HCT116 (cell line): ENCODE data around the gene RNF182. TPM values are rescaled to one million over a fixed set of nuclear protein-coding genes. Genes with fewer than 3 reads are reported as not detected.

ENCODE experiments used
- ATAC-seq: fragments of 200-7000 bp; cut with Tn5 transposase; 2 replicates; pipeline ENCODE4 v1.9.1; 2020; ENCODE audit warnings: mild to moderate bottlenecking, moderate library complexity
- BruUV-seq: library from RNA; stranded (reverse); fragments of 400-500 nt; replicated peaks from 2 replicates; lab custom pipeline; 2021; lab: Mats Ljungman, UMichigan
- CTCF ChIA-PET: fragments of 300-600 bp; sonication (Branson Sonifier 250); formaldehyde crosslinking; loops from one replicate; lab custom pipeline; 2021; ENCODE audit warnings: antibody characterized with exemption; lab: Charles Lee
- POLR2A ChIA-PET: fragments of 300-600, 350-600 bp; sonication (Branson Sonifier 250); formaldehyde crosslinking; loops from one replicate; lab custom pipeline; 2021; ENCODE audit warnings: antibody characterized with exemption; lab: Charles Lee
- RAD21 ChIA-PET, 2 experiments: fragments of 300-600 bp; sonication (Branson Sonifier 250); formaldehyde crosslinking; loops; one replicate each; lab custom pipeline; 2023; ENCODE audit warnings: low total read pairs in 2 of 2; ENCODE audit not compliant: uncharacterized antibody in 2 of 2, unreplicated experiment in 2 of 2, low non-redundant PET in 1 of 2; lab: Charles Lee
- DNase-seq: peaks from one replicate; pipeline ENCODE4 v3.0.0-alpha.2; 2010; ENCODE audit warnings: low read depth, low spot score
- H2AFZ ChIP-seq: fragments of 200-600 bp; shearing (Covaris generic), sonication (generic); 2 replicates; pipeline ENCODE4 v1.6.1; 2017; ENCODE audit warnings: low read depth, mixed run types, mixed read lengths, antibody characterized with exemption, low read length; ENCODE audit not compliant: poor library complexity, severe bottlenecking
- H3K27ac ChIP-seq: 2 replicates; pipeline ENCODE4 v1.5.1; 2012; ENCODE audit warnings: low read depth, low read length
- H3K27me3 ChIP-seq: fragments of 200-600 bp; sonication (generic); 2 replicates; pipeline ENCODE4 v1.6.1; 2016; ENCODE audit warnings: mixed run types, low read length, mixed read lengths; ENCODE audit not compliant: insufficient read depth
- H3K36me3 ChIP-seq, 2 experiments: fragments of 200-500 bp in 1 of 2; fragments of 200-600 bp in 1 of 2; sonication (Bioruptor generic) in 1 of 2; sonication (generic) in 1 of 2; 2 replicates each; pipeline versions ENCODE4 v1.5.1 to v1.6.1; 2014 to 2016; ENCODE audit warnings: low read length in 2 of 2, inconsistent platforms in 1 of 2, mixed read lengths in 1 of 2, mixed run types in 1 of 2; ENCODE audit not compliant: insufficient read depth in 2 of 2, control insufficient read depth in 1 of 2
- H3K4me1 ChIP-seq, 2 experiments: fragments of 200-600 bp in 1 of 2; sonication (generic) in 1 of 2; 2 replicates each; pipeline versions ENCODE4 v1.5.1 to v1.6.1; 2012 to 2017; ENCODE audit warnings: low read length in 2 of 2, inconsistent platforms in 1 of 2, mild to moderate bottlenecking in 1 of 2, mixed read lengths in 1 of 2, mixed run types in 1 of 2, moderate library complexity in 1 of 2; ENCODE audit not compliant: insufficient read depth in 2 of 2, control insufficient read depth in 1 of 2
- H3K4me2 ChIP-seq: fragments of 200-600 bp; sonication (generic); 2 replicates; pipeline ENCODE4 v1.6.1; 2017; ENCODE audit warnings: mixed run types, low read length, mixed read lengths
- H3K4me3 ChIP-seq, 2 experiments: fragments of 200-600 bp in 1 of 2; sonication (generic) in 1 of 2; replicated peaks in 1 of 2; 2 replicates each; pipeline ENCODE4 v1.5.1; 2011 to 2016; ENCODE audit warnings: low read length in 2 of 2, control low read depth in 1 of 2, low read depth in 1 of 2, mild to moderate bottlenecking in 1 of 2, mixed read lengths in 1 of 2, mixed run types in 1 of 2
- H3K79me2 ChIP-seq: fragments of 200-600 bp; sonication (generic); 2 replicates; pipeline ENCODE4 v1.6.1; 2017; ENCODE audit warnings: mild to moderate bottlenecking, mixed run types, low read length, moderate library complexity, mixed read lengths; ENCODE audit not compliant: insufficient read depth
- H3K9ac ChIP-seq: fragments of 200-600 bp; sonication (generic); 2 replicates; pipeline ENCODE4 v1.6.1; 2016; ENCODE audit warnings: low read length, mixed read lengths
- H3K9me2 ChIP-seq: fragments of 200-600 bp; sonication (generic), shearing (Covaris generic); 2 replicates; pipeline ENCODE4 v1.6.1; 2017; ENCODE audit warnings: mixed run types, mild to moderate bottlenecking, moderate library complexity; ENCODE audit not compliant: insufficient read depth
- H3K9me3 ChIP-seq, 2 experiments: fragments of 200-500 bp in 1 of 2; fragments of 200-600 bp in 1 of 2; sonication (Bioruptor generic) in 1 of 2; sonication (generic) in 1 of 2; 2 replicates each; pipeline ENCODE4 v1.6.1; 2014 to 2017; ENCODE audit warnings: low read length in 2 of 2, mixed read lengths in 2 of 2, inconsistent platforms in 1 of 2, low read depth in 1 of 2, mild to moderate bottlenecking in 1 of 2, mixed run types in 1 of 2, moderate library complexity in 1 of 2; ENCODE audit not compliant: control insufficient read depth in 1 of 2, insufficient read depth in 1 of 2
- H4K20me1 ChIP-seq: fragments of 200-600 bp; sonication (generic), shearing (Covaris generic); 2 replicates; pipeline ENCODE4 v1.6.1; 2017; ENCODE audit warnings: mixed run types, mild to moderate bottlenecking, moderate library complexity; ENCODE audit not compliant: insufficient read depth
- ATF3 ChIP-seq: IDR thresholded peaks from 2 replicates; pipeline ENCODE4 v1.6.1; 2012
- CBX3 ChIP-seq: IDR thresholded peaks from 2 replicates; pipeline ENCODE4 v1.6.1; 2012; ENCODE audit warnings: low read depth
- CTCF ChIP-seq, 3 experiments: fragments of 200-600 bp in 1 of 3; sonication (generic) in 1 of 3; IDR thresholded peaks in 2 of 3; conservative IDR thresholded peaks in 1 of 3; 2 replicates each; pipeline ENCODE4 v1.5.1; 2012 to 2017; ENCODE audit warnings: low read depth in 2 of 3, low read length in 2 of 3, antibody characterized with exemption in 1 of 3, borderline replicate concordance in 1 of 3, control low read depth in 1 of 3, mild to moderate bottlenecking in 1 of 3, mixed read lengths in 1 of 3, mixed run types in 1 of 3, moderate library complexity in 1 of 3; ENCODE audit not compliant: insufficient read depth in 1 of 3
- EZH2 ChIP-seq: fragments of 200-600 bp; sonication (generic); IDR thresholded peaks from 2 replicates; pipeline ENCODE4 v1.6.1; 2017; ENCODE audit warnings: antibody characterized with exemption, mixed run types
- FOSL1 ChIP-seq: IDR thresholded peaks from 2 replicates; pipeline ENCODE4 v1.6.1; 2012; ENCODE audit warnings: low read depth
- JUND ChIP-seq: IDR thresholded peaks from 2 replicates; pipeline ENCODE4 v1.6.1; 2012
- MAX ChIP-seq: IDR thresholded peaks from 2 replicates; pipeline ENCODE4 v1.6.1; 2012
- POLR2A ChIP-seq: IDR thresholded peaks from 2 replicates; pipeline ENCODE4 v1.7.0; 2011; ENCODE audit warnings: borderline replicate concordance; ENCODE audit not compliant: insufficient read depth, insufficient read length; ENCODE audit errors: extremely low read depth
- POLR2AphosphoS5 ChIP-seq: IDR thresholded peaks from 2 replicates; pipeline ENCODE4 v1.6.1; 2011; ENCODE audit warnings: mild to moderate bottlenecking, low read depth, low read length, moderate library complexity
- RAD21 ChIP-seq: IDR thresholded peaks from 2 replicates; pipeline ENCODE4 v1.6.1; 2012; ENCODE audit warnings: low read depth, mild to moderate bottlenecking
- REST ChIP-seq: IDR thresholded peaks from 2 replicates; pipeline ENCODE4 v1.6.1; 2012; ENCODE audit warnings: low read depth
- SIN3A ChIP-seq: IDR thresholded peaks from 2 replicates; pipeline ENCODE4 v1.6.1; 2012; ENCODE audit warnings: low read depth
- SP1 ChIP-seq: IDR thresholded peaks from 2 replicates; pipeline ENCODE4 v1.6.1; 2012; ENCODE audit warnings: low read depth
- SRF ChIP-seq: IDR thresholded peaks from 2 replicates; pipeline ENCODE4 v1.6.1; 2012; ENCODE audit warnings: low read depth
- YY1 ChIP-seq: IDR thresholded peaks from 2 replicates; pipeline ENCODE4 v1.6.1; 2011; ENCODE audit warnings: low read length, low read depth, moderate library complexity, mild to moderate bottlenecking; ENCODE audit not compliant: insufficient replicate concordance; ENCODE audit errors: extremely low read depth
- ZNF274 ChIP-seq: fragments of 200-500 bp; sonication (Bioruptor generic); IDR thresholded peaks from 2 replicates; pipeline ENCODE4 v1.6.1; 2014; ENCODE audit warnings: mild to moderate bottlenecking, low read depth, low read length, inconsistent platforms
- intact Hi-C: fragments of 100-400 bp; cut with micrococcal nuclease; formaldehyde crosslinking; loops from 2 replicates; pipeline ENCODE4 v1.10.0; 2022
- total RNA-seq: library from RNA; stranded (reverse); gene quantifications from one replicate; pipeline ENCODE4 v1.2.1, GENCODE V29; 2021; ENCODE audit not compliant: unreplicated experiment

The RNF182 gene
- total RNA-seq, 1 experiment from 2014 or later = 6.5 TPM

GRCh38 chr6:13918686-13919250, 6.0 kb upstream of the RNF182 start:
- Histone ChIP-seq H3K9ac (no peak overlapping the region), H3K4me2 (no peak overlapping the region), H3K27me3 (no peaks in the 10 kb centered on the region), H3K4me1 (peaks cover 5 to 14% of the 10 kb centered on the region in 2 experiments; a peak in 3 of 4 replicates), H3K79me2 (no peaks in the 10 kb centered on the region), H4K20me1 (no peaks in the 10 kb centered on the region), H3K4me3 (no peak overlapping the region), H3K9me3 (no peaks in the 10 kb centered on the region), H3K36me3 (no peaks in the 10 kb centered on the region), H3K9me2 (no peaks in the 10 kb centered on the region), H3K27ac (no peak overlapping the region), H2AFZ (no peak overlapping the region)
- ChIA-PET CTCF (interaction anchor here (1.3 kb wide), 1 partner anchor 128 kb away, joined by 4 read pairs; no protein-coding TSS in a partner anchor), POLR2A (no interaction called here), RAD21 (no interaction called here)
- BruUV-seq = no TSS peak
- no peak for DNase-seq
- intact Hi-C loops = no loop called here
- no peak for ATAC-seq
- no peak for TF ChIP-seq POLR2AphosphoS5
- no peak for TF ChIP-seq CBX3
- TF ChIP-seq POLR2A = no peak
- no peak for TF ChIP-seq RAD21
- TF ChIP-seq CTCF (IDR thresholded peaks at IDR 0.05 in 2 of 3, conservative IDR thresholded peaks at IDR 0.05 in 1 of 3; ENCODE audit: borderline replicate concordance in 1 of 3, insufficient read depth in 1 of 3, low read depth in 2 of 3, low read length in 2 of 3) = no peak
- no peak for TF ChIP-seq FOSL1
- TF ChIP-seq MAX = no peak
- TF ChIP-seq EZH2 = no peak
- TF ChIP-seq REST = no peak
- TF ChIP-seq ATF3 = no peak
- no peak for TF ChIP-seq ZNF274
- no peak for TF ChIP-seq SP1
- no peak for TF ChIP-seq JUND
- TF ChIP-seq SIN3A = no peak
- TF ChIP-seq YY1 = no peak
- no peak for TF ChIP-seq SRF
